ENCODE results near the gene MAD1L1.
"Not testable (repeated sequence)": the region's sequence is repeated elsewhere in the genome, so short reads cannot be mapped to it uniquely, and the experiment has no call there.

The MAD1L1 gene

GRCh38 chr7:2036786-2037185 is 196.0 kb downstream of the MAD1L1 start:
- H3K9me3 ChIP-seq (ENCODE audit: control insufficient read depth, insufficient read depth, low read length), result no peaks in the 10 kb centered on the region
- no peak overlapping the region for H3K9ac ChIP-seq (ENCODE audit: low read depth, low read length)
- no peaks in the 10 kb centered on the region for H3K36me3 ChIP-seq (ENCODE audit: insufficient read depth, low read length)
- H3K4me1 ChIP-seq (ENCODE audit: insufficient read depth, low read length), result peaks cover 22% of the 10 kb centered on the region; the same call in 1 of the 2 replicates

GRCh38 chr7:2036201-2036600 is 196.5 kb downstream of the MAD1L1 start:
- not testable (repeated sequence) for H3K9me3 ChIP-seq (ENCODE audit: control insufficient read depth, insufficient read depth, low read length); H3K9ac ChIP-seq (ENCODE audit: low read depth, low read length); H3K36me3 ChIP-seq (ENCODE audit: insufficient read depth, low read length)
- H3K4me1 ChIP-seq (ENCODE audit: insufficient read depth, low read length), result peaks cover 21% of the 10 kb centered on the region; the same call in 1 of the 2 replicates

DNA sequence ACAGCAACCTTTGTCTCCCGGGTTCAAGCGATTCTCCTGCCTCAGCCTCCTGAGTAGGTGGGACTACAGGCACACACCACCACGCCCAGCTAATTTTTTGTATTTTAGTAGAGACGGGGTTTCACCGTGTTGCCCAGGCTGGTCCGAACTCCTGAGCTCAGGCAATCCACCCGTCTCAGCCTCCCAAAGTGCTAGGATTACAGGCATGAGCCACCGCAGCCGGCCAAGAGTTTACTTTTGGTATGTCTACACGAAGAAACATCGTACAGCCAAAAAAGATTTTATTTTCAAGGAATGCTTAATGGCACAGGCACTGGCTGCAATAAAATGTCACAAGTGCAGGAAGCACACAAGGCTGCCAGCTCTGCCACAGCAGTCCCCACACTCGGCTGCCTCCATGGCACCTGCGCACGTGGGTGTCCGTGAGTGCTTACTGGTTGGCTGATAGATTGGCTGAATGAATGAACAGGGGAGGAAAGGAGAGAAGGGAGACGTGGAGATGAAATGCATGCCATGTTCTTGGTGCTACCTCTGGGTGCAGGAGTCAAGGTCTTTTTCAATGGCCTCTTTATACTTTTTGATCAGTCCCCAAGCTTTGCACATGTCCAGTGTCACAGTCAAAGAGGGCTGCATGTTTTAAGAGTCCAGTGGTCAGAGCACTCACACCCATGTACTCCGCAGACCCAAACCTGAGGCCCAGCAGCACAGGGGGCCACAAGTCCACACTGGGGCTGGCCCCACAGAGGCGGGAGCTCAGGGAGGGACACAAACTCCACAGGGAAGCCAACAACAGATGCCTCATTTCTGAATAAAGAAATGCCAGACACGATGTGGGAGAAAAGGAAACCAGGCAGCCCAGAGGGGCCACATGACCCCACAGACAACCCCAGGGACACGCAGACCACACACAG is 198.2 kb downstream of the MAD1L1 start:
- H3K36me3 ChIP-seq (ENCODE audit: insufficient read depth, low read length), result no peaks in the 10 kb centered on the region
- H3K9ac ChIP-seq (ENCODE audit: low read depth, low read length), result no peak overlapping the region
- H3K9me3 ChIP-seq (ENCODE audit: control insufficient read depth, insufficient read depth, low read length), result no peaks in the 10 kb centered on the region
- H3K4me1 ChIP-seq (ENCODE audit: insufficient read depth, low read length), result peaks cover 17% of the 10 kb centered on the region; the same call in 1 of the 2 replicates

- Histone ChIP-seq H3K9ac (ENCODE audit: low read depth, low read length) (no peak overlapping the region), H3K9me3 (ENCODE audit: control insufficient read depth, insufficient read depth, low read length) (no peaks in the 10 kb centered on the region), H3K36me3 (ENCODE audit: insufficient read depth, low read length) (no peaks in the 10 kb centered on the region), H3K4me1 (ENCODE audit: insufficient read depth, low read length) (peaks cover 17% of the 10 kb centered on the region; the same call in 1 of the 2 replicates)
These were observed 199.1 kb downstream of the MAD1L1 start for GRCh38 chr7:2033586-2034135.

DNA sequence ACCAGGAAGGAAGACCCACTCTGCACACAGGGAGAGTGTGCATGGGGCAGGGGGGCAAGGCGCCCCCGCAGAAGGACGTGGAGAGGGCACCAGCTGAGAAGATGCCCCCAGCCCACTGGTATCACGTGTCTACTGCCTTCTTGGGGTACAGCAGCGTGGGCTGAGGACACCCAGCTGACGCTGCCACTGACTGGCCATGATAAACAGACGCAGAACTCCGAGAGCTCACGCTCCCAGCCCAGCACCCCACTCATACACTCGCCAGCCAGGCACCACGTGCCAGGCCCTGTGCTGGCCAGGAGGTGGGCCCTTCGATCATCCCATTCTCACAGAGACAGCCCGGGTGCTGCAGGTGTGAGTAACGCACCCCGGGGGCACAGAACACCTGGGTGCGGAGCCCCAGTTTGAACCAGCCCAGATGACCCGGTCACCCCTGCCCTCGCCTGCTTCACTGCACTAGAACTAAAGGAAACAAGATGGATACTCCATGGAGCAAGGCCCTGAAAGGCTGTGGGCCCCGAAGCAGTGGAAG is 199.8 kb downstream of the MAD1L1 start:
- Histone ChIP-seq H3K36me3 (ENCODE audit: insufficient read depth, low read length) (no peaks in the 10 kb centered on the region), H3K9ac (ENCODE audit: low read depth, low read length) (no peak overlapping the region), H3K9me3 (ENCODE audit: control insufficient read depth, insufficient read depth, low read length) (no peaks in the 10 kb centered on the region), H3K4me1 (ENCODE audit: insufficient read depth, low read length) (peaks cover 17% of the 10 kb centered on the region; the same call in 1 of the 2 replicates)

DNA sequence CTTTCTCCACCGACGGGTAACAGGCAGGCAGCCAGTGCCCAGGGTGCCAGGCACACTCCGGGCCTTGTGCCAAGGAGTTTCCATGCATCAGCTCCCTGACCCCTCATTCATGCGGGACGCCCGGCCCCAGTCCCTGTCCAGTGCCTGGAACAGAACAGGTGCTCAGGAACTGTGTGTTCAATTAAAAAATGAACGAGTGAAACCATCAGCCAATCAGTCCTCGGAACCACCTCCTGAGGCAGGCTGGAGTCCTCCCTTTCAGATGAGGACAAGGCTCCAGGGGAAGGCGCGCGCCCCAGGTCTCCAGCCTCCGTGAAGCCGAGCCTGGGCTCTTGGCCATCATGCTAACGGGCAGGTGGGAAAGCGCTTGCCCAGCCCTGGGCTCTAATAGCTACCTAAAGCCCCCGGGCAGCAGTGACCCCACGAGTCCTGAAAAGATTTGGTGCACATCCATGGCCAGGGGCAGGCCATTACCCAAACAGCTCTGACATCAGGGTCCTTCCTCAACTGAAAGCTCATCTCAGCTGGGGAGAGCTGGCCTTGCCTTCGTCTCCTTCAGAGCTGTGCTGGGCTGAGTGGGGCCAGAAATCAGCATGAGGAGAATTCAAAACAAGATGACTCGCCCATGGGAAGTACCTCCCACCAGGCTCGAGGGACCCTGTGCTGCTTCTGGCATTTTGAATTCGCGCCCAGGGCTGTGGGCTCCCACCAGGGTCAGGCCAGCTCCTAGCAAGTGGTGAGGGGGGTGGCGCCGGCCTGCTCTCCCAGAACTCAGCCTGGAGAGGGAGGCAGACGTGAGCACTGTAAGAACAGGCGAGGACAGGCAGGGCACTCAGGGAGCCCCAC is 200.5 kb downstream of the MAD1L1 start:
- H3K36me3 ChIP-seq (ENCODE audit: insufficient read depth, low read length), result no peaks in the 10 kb centered on the region
- peaks cover 17% of the 10 kb centered on the region; the same call in 1 of the 2 replicates for H3K4me1 ChIP-seq (ENCODE audit: insufficient read depth, low read length)
- H3K9me3 ChIP-seq (ENCODE audit: control insufficient read depth, insufficient read depth, low read length), result no peaks in the 10 kb centered on the region; the same call in 1 of the 2 replicates
- no peak overlapping the region for H3K9ac ChIP-seq (ENCODE audit: low read depth, low read length)

DNA sequence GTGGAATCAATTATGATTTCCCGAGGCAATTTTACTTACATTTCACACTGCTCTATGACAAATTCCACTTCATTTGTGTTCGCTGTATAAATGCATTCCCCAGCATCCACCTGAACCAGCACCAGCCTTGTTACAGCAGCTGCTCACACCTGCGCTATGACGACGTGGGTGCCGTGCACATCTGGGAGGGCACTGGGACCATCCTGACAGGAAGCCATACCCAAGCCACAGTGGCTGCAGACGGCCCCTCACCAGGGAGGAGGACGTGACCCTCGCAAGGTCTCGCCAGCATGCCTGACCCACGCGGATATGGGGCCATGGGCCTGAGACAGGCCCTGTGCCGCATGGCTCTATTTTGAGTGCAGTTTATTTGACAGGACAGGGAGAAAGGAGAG is 201.3 kb downstream of the MAD1L1 start:
- Histone ChIP-seq H3K36me3 (ENCODE audit: insufficient read depth, low read length) (no peaks in the 10 kb centered on the region), H3K9me3 (ENCODE audit: control insufficient read depth, insufficient read depth, low read length) (no peaks in the 10 kb centered on the region; the same call in 1 of the 2 replicates), H3K9ac (ENCODE audit: low read depth, low read length) (no peak overlapping the region), H3K4me1 (ENCODE audit: insufficient read depth, low read length) (peaks cover 17% of the 10 kb centered on the region; the same call in 1 of the 2 replicates)

DNA sequence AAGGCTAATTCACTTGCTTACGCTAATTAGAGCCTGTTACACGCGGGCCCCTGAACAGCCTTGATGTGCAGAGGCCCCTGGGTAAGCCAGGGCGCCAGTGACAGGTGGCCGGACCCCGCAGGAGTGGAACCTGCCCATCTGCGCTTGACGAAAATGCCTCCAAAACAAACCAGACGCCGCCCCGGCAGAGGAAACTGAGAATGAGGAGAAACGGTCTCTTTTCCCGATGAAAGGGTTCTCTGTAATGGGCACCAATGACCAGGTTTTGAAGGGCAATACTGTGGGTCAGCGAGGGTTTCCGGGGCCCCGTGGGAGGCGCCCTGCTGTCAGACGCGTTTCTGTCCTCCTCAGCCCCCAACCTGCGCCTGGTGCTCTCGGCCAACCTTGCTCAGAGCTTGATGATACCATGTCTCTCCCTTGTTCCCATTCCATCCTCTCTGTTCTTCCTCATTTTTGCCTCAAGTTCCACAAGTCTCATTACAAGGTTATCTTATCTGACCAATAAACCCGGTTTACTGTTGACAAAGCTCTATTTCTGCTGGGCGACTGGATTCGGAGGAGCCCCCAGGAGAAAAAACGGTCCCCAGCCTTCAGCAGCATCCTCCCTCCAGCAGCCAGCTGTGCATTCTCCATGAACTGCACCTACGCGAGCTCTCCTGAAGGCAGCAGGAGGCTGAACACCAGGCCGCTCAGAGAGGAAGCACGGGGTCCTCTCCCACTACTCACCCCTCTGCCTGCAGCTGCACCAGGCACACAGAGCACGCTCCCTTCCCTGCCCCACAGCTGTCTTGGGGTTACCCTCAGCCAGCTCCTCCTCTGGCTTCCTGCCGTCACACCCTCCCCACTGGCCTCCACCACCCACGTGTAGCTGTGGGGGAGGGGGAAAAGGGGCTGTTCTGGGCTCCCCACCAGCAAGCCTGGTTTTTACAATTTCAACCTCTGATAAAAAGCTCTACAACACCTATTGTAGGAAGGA is 202.0 kb downstream of the MAD1L1 start:
- H3K9ac ChIP-seq (ENCODE audit: low read depth, low read length), result no peak overlapping the region
- H3K4me1 ChIP-seq (ENCODE audit: insufficient read depth, low read length), result peaks cover 17% of the 10 kb centered on the region; the same call in 1 of the 2 replicates
- no peaks in the 10 kb centered on the region for H3K36me3 ChIP-seq (ENCODE audit: insufficient read depth, low read length)
- no peaks in the 10 kb centered on the region; the same call in 1 of the 2 replicates for H3K9me3 ChIP-seq (ENCODE audit: control insufficient read depth, insufficient read depth, low read length)

DNA sequence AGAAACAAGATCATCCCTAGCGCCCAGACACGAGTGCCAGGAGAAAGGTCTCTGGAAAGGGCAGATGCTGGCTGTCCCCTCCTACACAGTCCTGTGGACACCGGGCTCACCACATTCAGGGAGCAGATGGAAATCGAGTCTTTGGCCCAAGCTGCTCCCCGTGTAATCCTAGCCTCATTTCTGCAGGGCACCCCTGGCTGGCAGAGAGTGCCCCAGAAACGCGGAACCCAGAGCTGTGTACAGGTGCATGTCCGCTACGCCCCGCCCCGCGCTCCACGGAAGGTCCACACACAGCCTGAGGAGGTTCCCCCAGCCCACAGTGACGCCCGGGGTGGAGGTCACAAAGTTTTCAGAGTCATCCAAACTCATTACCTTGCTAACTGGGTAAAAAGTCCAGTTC is 202.8 kb downstream of the MAD1L1 start:
- no peaks in the 10 kb centered on the region for H3K36me3 ChIP-seq (ENCODE audit: insufficient read depth, low read length)
- H3K9me3 ChIP-seq (ENCODE audit: control insufficient read depth, insufficient read depth, low read length), result no peaks in the 10 kb centered on the region; the same call in none of the 2 replicates
- H3K9ac ChIP-seq (ENCODE audit: low read depth, low read length), result no peak overlapping the region
- peaks cover 17% of the 10 kb centered on the region; the same call in 1 of the 2 replicates for H3K4me1 ChIP-seq (ENCODE audit: insufficient read depth, low read length)

DNA sequence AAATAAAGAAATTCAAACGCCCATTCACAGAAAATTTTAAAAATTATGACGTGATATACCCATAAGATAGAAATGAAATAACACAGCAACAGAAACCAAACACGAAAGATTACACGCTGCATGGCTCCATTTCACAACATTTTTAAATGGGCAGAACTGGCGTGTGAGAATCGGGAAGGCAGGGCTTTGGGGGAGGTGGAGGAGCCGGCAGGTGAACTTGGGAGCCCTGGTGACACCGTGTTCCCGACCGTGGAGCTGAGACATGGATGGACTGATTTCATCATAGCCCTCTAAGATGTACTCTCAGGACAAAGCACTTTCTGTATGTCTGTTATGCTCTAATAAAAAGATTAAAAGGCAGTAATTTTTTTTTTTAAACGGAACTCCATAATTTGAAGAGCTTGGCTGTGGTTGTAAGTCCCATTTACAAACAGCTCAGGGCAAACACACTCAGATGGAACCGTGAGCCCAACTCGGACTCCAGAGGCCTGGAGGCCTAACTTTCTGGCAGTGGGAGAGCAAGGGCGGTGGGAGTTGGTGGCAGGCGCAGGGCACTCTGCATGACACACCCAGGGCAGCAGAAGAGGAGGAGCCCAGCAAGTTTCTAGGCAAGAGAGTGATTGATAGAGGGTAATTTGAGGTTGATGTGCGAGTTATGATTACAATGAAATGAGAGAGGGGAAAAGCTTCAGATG is 203.4 kb downstream of the MAD1L1 start:
- Histone ChIP-seq H3K9ac (ENCODE audit: low read depth, low read length) (no peak overlapping the region), H3K9me3 (ENCODE audit: control insufficient read depth, insufficient read depth, low read length) (no peaks in the 10 kb centered on the region; the same call in none of the 2 replicates), H3K4me1 (ENCODE audit: insufficient read depth, low read length) (peaks cover 17% of the 10 kb centered on the region; the same call in 1 of the 2 replicates), H3K36me3 (ENCODE audit: insufficient read depth, low read length) (no peaks in the 10 kb centered on the region)

DNA sequence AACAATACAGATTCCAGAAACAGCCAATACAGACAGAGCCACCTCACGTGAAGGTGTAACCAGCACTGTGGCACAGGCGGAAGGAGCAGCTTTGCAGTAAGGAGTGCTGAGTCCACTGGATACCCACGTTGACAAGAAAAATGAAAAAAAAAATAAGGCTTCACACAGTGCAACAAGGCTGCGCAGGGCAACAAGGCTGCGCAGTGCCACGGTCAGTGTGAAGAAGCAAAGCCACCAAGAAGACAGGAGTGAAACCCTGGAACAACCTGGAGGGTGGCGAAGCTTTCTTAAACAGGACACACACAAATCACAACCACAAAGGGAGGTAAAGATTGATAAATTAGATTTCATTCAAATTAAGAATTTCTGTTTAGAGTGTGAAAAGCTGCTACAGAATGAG is 204.0 kb downstream of the MAD1L1 start:
- no peaks in the 10 kb centered on the region; the same call in none of the 2 replicates for H3K9me3 ChIP-seq (ENCODE audit: control insufficient read depth, insufficient read depth, low read length)
- peaks cover 17% of the 10 kb centered on the region; the same call in 1 of the 2 replicates for H3K4me1 ChIP-seq (ENCODE audit: insufficient read depth, low read length)
- no peaks in the 10 kb centered on the region for H3K36me3 ChIP-seq (ENCODE audit: insufficient read depth, low read length)
- H3K9ac ChIP-seq (ENCODE audit: low read depth, low read length), result no peak overlapping the region

DNA sequence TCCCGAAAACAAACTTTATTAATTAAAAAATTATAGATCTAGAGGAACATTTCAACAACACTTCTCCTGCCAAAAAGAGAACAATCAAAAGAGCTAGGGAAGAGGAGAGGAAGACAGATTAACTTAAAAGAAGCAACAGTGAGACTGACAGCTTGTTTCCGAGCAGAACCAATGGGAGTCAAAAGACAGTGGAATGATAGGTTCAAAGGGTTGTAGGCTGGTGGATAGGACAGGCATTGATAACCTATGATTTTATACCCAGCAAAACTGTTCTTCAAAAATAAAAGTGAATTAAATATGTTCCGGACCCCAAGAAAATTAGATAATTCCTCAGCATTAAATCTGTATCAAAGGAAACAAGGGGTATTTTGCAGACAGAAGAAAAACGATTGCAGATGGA is 207.6 kb downstream of the MAD1L1 start:
- H3K4me1 ChIP-seq (ENCODE audit: insufficient read depth, low read length), result no peaks in the 10 kb centered on the region
- no peak overlapping the region for H3K9ac ChIP-seq (ENCODE audit: low read depth, low read length)
- no peaks in the 10 kb centered on the region for H3K36me3 ChIP-seq (ENCODE audit: insufficient read depth, low read length)
- H3K9me3 ChIP-seq (ENCODE audit: control insufficient read depth, insufficient read depth, low read length), result no peaks in the 10 kb centered on the region; the same call in none of the 2 replicates

- Histone ChIP-seq H3K4me1 (ENCODE audit: insufficient read depth, low read length) (no peaks in the 10 kb centered on the region), H3K9ac (ENCODE audit: low read depth, low read length) (no peak overlapping the region), H3K9me3 (ENCODE audit: control insufficient read depth, insufficient read depth, low read length) (no peaks in the 10 kb centered on the region; the same call in none of the 2 replicates), H3K36me3 (ENCODE audit: insufficient read depth, low read length) (no peaks in the 10 kb centered on the region)
These were observed 208.2 kb downstream of the MAD1L1 start for GRCh38 chr7:2024567-2024918.

Data from ES-I3 (cell line).